ENCODE data around the gene EHF. TPM values are rescaled to one million over a fixed set of nuclear protein-coding genes. Genes with fewer than 3 reads are reported as not detected.
A peak's percentile ranks its signal among the peaks of the same experiment; 100 is the strongest.

EHF gene
- total and polyA plus RNA-seq, 2 experiments from 2014 or later = not detected

DNA sequence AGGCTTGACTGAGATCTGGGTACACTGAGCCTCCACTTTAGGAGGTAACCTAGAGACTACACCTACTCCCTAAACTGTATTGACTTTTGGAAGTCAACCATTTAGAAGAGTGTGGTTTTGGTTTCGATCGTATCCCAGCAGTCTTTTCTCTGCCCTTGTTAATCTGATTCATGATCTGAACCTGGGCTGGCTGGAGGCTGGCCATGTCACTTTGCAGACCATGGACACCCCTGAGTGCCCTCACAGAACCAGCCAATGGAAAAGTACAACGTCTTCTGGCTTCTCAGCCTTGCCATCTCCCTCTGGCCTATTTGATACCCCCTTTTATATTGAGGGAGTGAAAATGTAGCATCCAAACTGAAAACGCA, 10.8 kb downstream of the EHF start:
- H4K20me1 ChIP-seq (ENCODE audit: insufficient read depth) = no peaks in the 10 kb centered on the region
- H3K27ac ChIP-seq = no peak overlapping the region
- no peak overlapping the region for H3K4me3 ChIP-seq
- H3K4me2 ChIP-seq (ENCODE audit: unreplicated experiment) = no peak overlapping the region
- in situ Hi-C loops (cut with MboI) = no loop called here
- H3F3A ChIP-seq (ENCODE audit: insufficient read depth) = no peaks in the 10 kb centered on the region
- no peak overlapping the region for H2AFZ ChIP-seq
- no peaks in the 10 kb centered on the region for H3K9me3 ChIP-seq (ENCODE audit: low read depth)
- H3K4me1 ChIP-seq (ENCODE audit: insufficient read depth) = peaks cover 16% of the 10 kb centered on the region
- H3K79me2 ChIP-seq (ENCODE audit: insufficient read depth) = no peaks in the 10 kb centered on the region
- no peaks in the 10 kb centered on the region for H3K36me3 ChIP-seq (ENCODE audit: low read depth)
- no peak for DNase-seq
- WGBS, 2 experiments (ENCODE audit: low coverage in 1 of 2, low lambda C conversion rate in 2 of 2, missing lambda C conversion rate in 2 of 2) = 58 to 70% methylated on average over 4 of the region's 4 CpGs
- no peak overlapping the region for H3K9ac ChIP-seq
- no peaks in the 10 kb centered on the region for H3K27me3 ChIP-seq (replicated peaks; ENCODE audit: insufficient read depth)
- H3K9me2 ChIP-seq (ENCODE audit: insufficient read depth) = no peaks in the 10 kb centered on the region
- TF ChIP-seq EZH2 (IDR thresholded peaks at IDR 0.05; ENCODE audit: insufficient read depth, poor library complexity, severe bottlenecking) (no peak), EZH2phosphoT487 (IDR thresholded peaks at IDR 0.05; ENCODE audit: insufficient read depth, low read depth) (no peak)

DNA sequence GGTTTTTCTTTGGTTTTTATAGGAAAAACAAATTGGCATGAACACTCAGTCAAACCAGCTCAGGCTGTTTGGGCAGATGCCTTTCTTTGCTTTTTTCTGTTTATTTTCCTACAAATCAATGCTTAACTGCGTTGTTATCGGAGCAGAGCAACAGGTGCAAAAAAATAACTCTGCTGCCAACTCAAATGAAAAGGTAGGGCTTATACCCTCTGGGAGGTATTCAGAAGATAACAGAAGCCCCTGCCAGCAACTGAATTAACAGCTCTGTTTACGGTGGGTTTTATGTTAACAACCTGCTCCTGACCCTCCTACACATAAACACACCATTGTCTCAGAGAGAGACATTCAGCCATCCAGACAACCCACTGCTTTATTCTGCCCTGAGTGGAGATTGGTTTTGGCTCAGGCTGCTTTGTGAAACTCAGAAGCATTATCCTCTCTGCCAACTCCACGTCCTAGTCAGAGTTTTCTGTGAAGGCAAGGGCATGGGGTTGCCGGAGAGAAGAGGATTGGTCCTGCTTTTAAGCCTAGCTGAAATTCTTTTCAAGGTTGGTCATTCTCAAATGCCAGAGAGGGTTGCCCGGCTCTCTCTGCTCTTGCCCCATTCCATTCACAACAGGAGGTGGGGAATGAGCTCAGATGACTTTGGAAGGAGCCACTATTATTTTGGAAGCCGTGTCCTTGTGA, 11.4 kb downstream of the EHF start:
- Histone ChIP-seq H3K27me3 (replicated peaks; ENCODE audit: insufficient read depth) (no peaks in the 10 kb centered on the region), H4K20me1 (ENCODE audit: insufficient read depth) (no peaks in the 10 kb centered on the region), H3K4me1 (ENCODE audit: insufficient read depth) (peaks cover 16% of the 10 kb centered on the region), H3K36me3 (ENCODE audit: low read depth) (no peaks in the 10 kb centered on the region), H3K9me3 (ENCODE audit: low read depth) (no peaks in the 10 kb centered on the region), H3K4me3 (no peak overlapping the region), H3F3A (ENCODE audit: insufficient read depth) (no peaks in the 10 kb centered on the region), H3K27ac (no peak overlapping the region), H3K4me2 (ENCODE audit: unreplicated experiment) (no peak overlapping the region), H3K9ac (no peak overlapping the region), H3K9me2 (ENCODE audit: insufficient read depth) (no peaks in the 10 kb centered on the region), H3K79me2 (ENCODE audit: insufficient read depth) (no peaks in the 10 kb centered on the region), H2AFZ (no peak overlapping the region)
- DNase-seq = peak; percentile 42
- WGBS, 2 experiments (ENCODE audit: low coverage in 1 of 2, low lambda C conversion rate in 2 of 2, missing lambda C conversion rate in 2 of 2) = 43 to 45% methylated on average over 7 of the region's 7 CpGs
- TF ChIP-seq EZH2 (IDR thresholded peaks at IDR 0.05; ENCODE audit: insufficient read depth, poor library complexity, severe bottlenecking) (no peak), EZH2phosphoT487 (IDR thresholded peaks at IDR 0.05; ENCODE audit: insufficient read depth, low read depth) (no peak)
- in situ Hi-C loops (cut with MboI) = no loop called here

DNA sequence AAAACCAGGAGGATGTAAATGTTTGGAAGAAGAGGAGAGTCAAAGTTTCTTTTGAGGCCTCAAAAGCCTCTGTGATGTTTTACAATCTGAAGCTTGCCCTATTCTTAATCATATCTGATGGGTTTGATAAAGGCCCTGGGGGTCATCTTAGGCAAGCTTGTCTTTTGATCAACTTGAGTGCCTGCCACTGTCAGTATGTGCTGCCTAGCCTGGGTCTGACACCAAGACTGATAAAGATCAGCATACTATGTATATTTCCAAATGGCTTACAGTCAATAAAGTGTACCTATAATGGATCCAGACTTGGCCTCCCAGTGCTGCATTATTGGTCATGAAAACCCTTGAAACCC, 12.7 kb downstream of the EHF start:
- Histone ChIP-seq H3K4me3 (no peak overlapping the region), H3K27me3 (replicated peaks; ENCODE audit: insufficient read depth) (no peaks in the 10 kb centered on the region), H4K20me1 (ENCODE audit: insufficient read depth) (no peaks in the 10 kb centered on the region), H3K36me3 (ENCODE audit: low read depth) (no peaks in the 10 kb centered on the region), H3K79me2 (ENCODE audit: insufficient read depth) (no peaks in the 10 kb centered on the region), H3K9me3 (ENCODE audit: low read depth) (no peaks in the 10 kb centered on the region), H2AFZ (no peak overlapping the region), H3K9ac (no peak overlapping the region), H3K27ac (no peak overlapping the region), H3K9me2 (ENCODE audit: insufficient read depth) (no peaks in the 10 kb centered on the region), H3F3A (ENCODE audit: insufficient read depth) (no peaks in the 10 kb centered on the region), H3K4me2 (ENCODE audit: unreplicated experiment) (no peak overlapping the region), H3K4me1 (ENCODE audit: insufficient read depth) (peaks cover 16% of the 10 kb centered on the region)
- DNase-seq = no peak
- no peak for TF ChIP-seq EZH2 (IDR thresholded peaks at IDR 0.05; ENCODE audit: insufficient read depth, poor library complexity, severe bottlenecking)
- no peak for TF ChIP-seq EZH2phosphoT487 (IDR thresholded peaks at IDR 0.05; ENCODE audit: insufficient read depth, low read depth)
- in situ Hi-C loops (cut with MboI) = no loop called here

DNA sequence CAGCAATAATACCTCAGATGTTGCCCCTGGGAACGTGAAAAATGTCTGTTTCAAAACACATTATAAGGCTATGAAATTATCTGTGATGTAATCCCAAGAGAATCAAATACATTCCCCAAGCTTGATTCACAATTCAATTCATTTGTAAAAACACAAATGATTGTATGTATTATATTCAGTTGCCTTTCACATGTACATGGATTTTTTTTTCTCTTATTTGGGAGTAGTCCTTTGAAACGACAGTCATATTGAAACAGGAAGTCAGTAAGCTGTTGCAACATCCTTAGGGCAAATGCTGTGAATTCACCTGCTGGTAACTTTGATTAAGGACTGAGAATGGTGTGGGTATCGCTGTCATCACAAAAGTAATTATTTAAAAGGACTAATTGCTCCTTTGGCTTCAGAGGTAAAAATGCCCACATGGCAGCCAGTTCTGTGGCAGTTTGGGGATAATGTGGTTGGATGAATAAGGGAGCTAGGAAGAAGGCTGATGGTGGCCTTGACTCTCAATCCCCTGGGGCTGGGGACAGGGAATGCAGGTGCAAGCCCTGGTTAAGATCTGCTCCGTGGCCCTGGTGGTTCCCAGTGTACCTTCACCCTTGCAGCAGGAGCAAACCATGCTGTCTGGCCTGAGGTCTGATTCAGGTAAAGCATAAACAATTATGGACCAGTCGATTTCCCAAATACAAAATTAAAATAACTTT, 13.2 kb downstream of the EHF start:
- in situ Hi-C loops (cut with MboI) = no loop called here
- 71 to 74% methylated on average over 5 of the region's 5 CpGs for WGBS, 2 experiments (ENCODE audit: low coverage in 1 of 2, low lambda C conversion rate in 2 of 2, missing lambda C conversion rate in 2 of 2)
- H3K27me3 ChIP-seq (replicated peaks; ENCODE audit: insufficient read depth) = no peaks in the 10 kb centered on the region
- H3K4me1 ChIP-seq (ENCODE audit: insufficient read depth) = peaks cover 16% of the 10 kb centered on the region
- H3K9me3 ChIP-seq (ENCODE audit: low read depth) = no peaks in the 10 kb centered on the region
- no peaks in the 10 kb centered on the region for H3K9me2 ChIP-seq (ENCODE audit: insufficient read depth)
- H3K27ac ChIP-seq = no peak overlapping the region
- no peaks in the 10 kb centered on the region for H3K36me3 ChIP-seq (ENCODE audit: low read depth)
- no peaks in the 10 kb centered on the region for H4K20me1 ChIP-seq (ENCODE audit: insufficient read depth)
- no peak overlapping the region for H2AFZ ChIP-seq
- H3F3A ChIP-seq (ENCODE audit: insufficient read depth) = no peaks in the 10 kb centered on the region
- no peak overlapping the region for H3K9ac ChIP-seq
- no peak overlapping the region for H3K4me3 ChIP-seq
- no peak overlapping the region for H3K4me2 ChIP-seq (ENCODE audit: unreplicated experiment)
- TF ChIP-seq EZH2 (IDR thresholded peaks at IDR 0.05; ENCODE audit: insufficient read depth, poor library complexity, severe bottlenecking) (no peak), EZH2phosphoT487 (IDR thresholded peaks at IDR 0.05; ENCODE audit: insufficient read depth, low read depth) (no peak)
- peak; percentile 36 for DNase-seq
- H3K79me2 ChIP-seq (ENCODE audit: insufficient read depth) = no peaks in the 10 kb centered on the region
